Bronchial epithelial cell (primary cell): Measurements from ENCODE around the gene CORO6. TPM values are rescaled to one million over a fixed set of nuclear protein-coding genes. Genes with fewer than 3 reads are reported as not detected.
A peak's percentile ranks its signal among the peaks of the same experiment; 100 is the strongest.

Experiments used
- DNase-seq: peaks from one replicate; pipeline ENCODE4 v3.0.0-alpha.2; 2010; ENCODE audit warnings: low read depth
- FAIRE-seq: peaks from 2 replicates; lab custom pipeline; 2011; peaks lifted over from hg19 to GRCh38; lab: Jason Lieb, UNC
- H3K27me3 ChIP-seq: 2 replicates; pipeline ENCODE4 v1.5.1; 2011; ENCODE audit warnings: low read length; ENCODE audit not compliant: control insufficient read depth, insufficient read depth
- H3K36me3 ChIP-seq: 2 replicates; pipeline ENCODE4 v1.5.1; 2011; ENCODE audit warnings: low read length; ENCODE audit not compliant: control insufficient read depth, insufficient read depth
- H3K4me3 ChIP-seq: 2 replicates; pipeline ENCODE4 v1.5.1; 2011; ENCODE audit warnings: mild to moderate bottlenecking, low read depth, low read length, control low read depth
- CTCF ChIP-seq: IDR thresholded peaks from 2 replicates; pipeline ENCODE4 v1.5.1; 2011; ENCODE audit warnings: mild to moderate bottlenecking, moderate library complexity, low read length, control low read depth, inconsistent platforms; ENCODE audit not compliant: insufficient read depth, severe bottlenecking
- total RNA-seq: library from RNA; depleted of rRNA; stranded (reverse); fragments of >200 nt; gene quantifications from 2 replicates; pipeline ENCODE4 v1.2.1, GENCODE V29; 2014

CORO6 gene
- total RNA-seq, 1 donor from 2014 or later: 0.79 TPM

GRCh38 chr17:29569245-29569950, 53.3 kb downstream of the CORO6 start:
- peaks cover 1% of the 10 kb centered on the region for H3K36me3 ChIP-seq
- H3K27me3 ChIP-seq: no peaks in the 10 kb centered on the region
- peak; percentile 36 for DNase-seq
- FAIRE-seq: no peak
- TF ChIP-seq CTCF: no peak
- peak overlapping the region; percentile 61 for H3K4me3 ChIP-seq

DNA sequence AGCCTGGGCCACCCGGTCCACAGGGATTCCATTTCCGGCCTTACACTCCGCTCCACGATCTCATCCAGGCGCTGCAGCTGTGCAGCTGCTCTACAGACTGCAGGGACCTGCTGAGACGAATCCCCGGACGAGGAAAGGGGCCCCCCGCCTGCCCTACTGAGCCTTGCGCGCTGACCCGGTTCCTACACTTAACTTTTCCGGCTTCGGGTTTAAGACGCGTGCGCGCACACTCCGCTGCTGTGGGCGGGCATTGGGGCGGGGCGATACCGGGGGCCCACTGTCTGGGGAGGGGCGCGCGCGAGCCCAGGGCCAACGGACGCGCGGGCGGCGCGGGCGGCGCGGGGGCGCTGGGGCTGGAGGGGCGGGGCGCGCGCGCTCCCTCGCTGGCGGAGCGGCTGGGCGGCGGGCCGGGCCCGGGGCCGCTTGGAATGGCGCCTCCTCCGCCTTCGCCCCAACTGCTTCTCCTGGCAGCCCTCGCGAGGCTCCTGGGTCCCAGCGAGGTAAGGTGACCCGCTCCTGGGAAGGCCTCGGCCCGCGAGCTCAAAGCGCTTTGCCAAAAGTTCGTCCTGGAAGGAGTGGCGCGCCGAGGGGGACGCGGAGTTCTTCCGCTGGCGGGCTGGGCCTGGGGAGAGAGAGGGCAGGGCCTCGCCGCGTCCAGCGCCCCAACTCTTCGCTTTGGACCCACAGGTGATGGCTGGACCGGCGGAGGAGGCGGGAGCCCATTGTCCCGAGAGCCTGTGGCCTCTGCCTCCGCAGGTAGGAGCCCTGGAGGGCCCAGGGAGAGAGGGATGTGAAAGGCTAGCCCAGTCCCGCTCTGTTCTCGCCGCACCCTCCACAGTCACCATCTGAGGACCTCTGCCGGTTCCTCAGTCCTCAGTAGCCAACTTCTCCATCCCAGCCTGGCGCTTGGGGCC, 54.1 kb downstream of the CORO6 start, which contains the start of gene TP53I13:
TSS of gene TP53I13 (plus strand) at position 371 of the 914 bp plus-strand sequence. CDS start at position 429, 58 bp downstream.
- TF ChIP-seq CTCF: no peak
- Histone ChIP-seq H3K36me3 (peaks cover 1% of the 10 kb centered on the region), H3K27me3 (no peaks in the 10 kb centered on the region), H3K4me3 (peak within 1 kb of the TSS; percentile 61)
- FAIRE-seq: no peak
- peak; percentile 46 for DNase-seq

GRCh38 chr17:29567554-29568330, 55.0 kb downstream of the CORO6 start:
- Histone ChIP-seq H3K36me3 (no peaks in the 10 kb centered on the region), H3K4me3 (peak overlapping the region; percentile 61), H3K27me3 (no peaks in the 10 kb centered on the region)
- DNase-seq (no peak), FAIRE-seq (no peak)
- peak; percentile 42 for TF ChIP-seq CTCF

DNA sequence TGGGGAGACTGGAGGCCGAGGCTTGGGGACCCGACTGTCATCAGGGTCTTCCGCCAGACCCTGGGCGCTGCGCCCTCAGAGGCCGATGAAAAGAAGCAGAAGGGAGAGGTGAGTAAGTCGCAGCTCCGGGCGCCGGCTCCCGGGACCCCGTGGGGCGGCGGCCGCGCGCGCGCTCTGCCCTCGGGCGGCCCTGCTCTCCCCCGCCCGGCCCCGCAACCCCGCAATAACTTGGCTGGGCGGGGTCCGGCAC, 55.5 kb downstream of the CORO6 start:
- no peak for TF ChIP-seq CTCF
- Histone ChIP-seq H3K36me3 (no peaks in the 10 kb centered on the region), H3K27me3 (no peaks in the 10 kb centered on the region), H3K4me3 (peak overlapping the region; percentile 61)
- no peak for DNase-seq
- FAIRE-seq: no peak

DNA sequence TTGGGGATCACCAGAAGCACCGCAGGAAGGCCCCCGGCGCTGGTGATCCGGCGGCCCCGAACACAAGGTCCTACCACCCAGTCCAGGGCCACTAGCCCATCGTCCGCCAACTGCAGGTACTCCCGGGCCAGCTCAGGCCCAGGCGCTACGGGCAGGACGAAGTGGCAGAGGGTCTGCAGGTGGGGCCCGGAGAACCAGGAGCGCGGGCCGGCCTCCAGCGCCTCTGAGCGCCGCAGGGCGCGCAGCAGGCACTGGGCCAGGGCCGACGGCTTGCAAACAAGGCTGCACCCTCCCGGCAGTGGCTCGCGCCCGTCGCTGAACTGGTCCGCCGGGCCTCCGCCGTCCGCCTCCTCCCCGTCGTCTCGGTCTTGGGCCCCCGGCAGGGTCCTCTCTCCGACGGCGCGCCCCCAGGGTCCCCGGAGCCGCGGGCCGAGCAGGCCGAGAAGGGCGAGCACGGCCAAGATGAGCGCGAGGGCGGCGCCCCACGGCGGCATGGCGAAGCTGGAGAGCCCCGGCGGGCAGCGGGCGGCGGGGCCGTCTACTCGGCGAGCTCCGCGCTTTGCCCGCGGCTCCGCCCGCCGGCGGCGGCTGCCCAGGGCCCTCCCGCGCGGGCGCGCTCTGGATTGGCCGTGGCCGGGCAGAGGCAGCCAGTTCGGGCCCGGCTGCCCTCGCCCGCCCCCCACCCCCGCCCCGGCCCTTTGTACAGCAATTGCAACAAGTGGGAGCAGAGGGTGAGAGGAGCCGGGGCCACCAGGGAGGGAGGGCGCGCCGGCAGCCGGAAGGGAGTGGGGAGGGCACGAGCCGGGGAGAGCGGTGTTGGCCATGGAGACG, 56.0 kb downstream of the CORO6 start, which contains the start of gene ABHD15:
TSS of gene ABHD15 (minus strand) at position 565 of the 831 bp plus-strand sequence. CDS start at position 494, 71 bp downstream.
- no peak for TF ChIP-seq CTCF
- FAIRE-seq: no peak
- Histone ChIP-seq H3K27me3 (no peaks in the 10 kb centered on the region), H3K4me3 (peak within 1 kb of the TSS; percentile 61), H3K36me3 (no peaks in the 10 kb centered on the region)
- DNase-seq: peak; percentile 46
